Measurements from ENCODE around the gene MPC2.
"Not testable (repeated sequence)": the region's sequence is repeated elsewhere in the genome, so short reads cannot be mapped to it uniquely, and the experiment has no call there.

MPC2 gene

GRCh38 chr1:167899253-167899681, 37.6 kb downstream of the MPC2 start:
- Histone ChIP-seq H3K4me3 (replicated peaks; ENCODE audit: low read depth, low read length) (no peak overlapping the region), H3K27me3 (replicated peaks; ENCODE audit: control insufficient read depth, insufficient read depth, low read length) (no peaks in the 10 kb centered on the region), H3K36me3 (ENCODE audit: control insufficient read depth, insufficient read depth, low read length) (no peaks in the 10 kb centered on the region)
- peak; percentile 48 for DNase-seq (ENCODE audit: extremely low read depth, insufficient read length)
- no peak for TF ChIP-seq CTCF (IDR thresholded peaks at IDR 0.05; ENCODE audit: insufficient read depth, low read length, poor library complexity, severe bottlenecking)

GRCh38 chr1:167898578-167899222, 38.2 kb downstream of the MPC2 start:
- no peak for DNase-seq (ENCODE audit: extremely low read depth, insufficient read length)
- Histone ChIP-seq H3K4me3 (replicated peaks; ENCODE audit: low read depth, low read length) (no peak overlapping the region), H3K36me3 (ENCODE audit: control insufficient read depth, insufficient read depth, low read length) (no peaks in the 10 kb centered on the region), H3K27me3 (replicated peaks; ENCODE audit: control insufficient read depth, insufficient read depth, low read length) (no peaks in the 10 kb centered on the region)
- TF ChIP-seq CTCF (IDR thresholded peaks at IDR 0.05; ENCODE audit: insufficient read depth, low read length, poor library complexity, severe bottlenecking): no peak

DNA sequence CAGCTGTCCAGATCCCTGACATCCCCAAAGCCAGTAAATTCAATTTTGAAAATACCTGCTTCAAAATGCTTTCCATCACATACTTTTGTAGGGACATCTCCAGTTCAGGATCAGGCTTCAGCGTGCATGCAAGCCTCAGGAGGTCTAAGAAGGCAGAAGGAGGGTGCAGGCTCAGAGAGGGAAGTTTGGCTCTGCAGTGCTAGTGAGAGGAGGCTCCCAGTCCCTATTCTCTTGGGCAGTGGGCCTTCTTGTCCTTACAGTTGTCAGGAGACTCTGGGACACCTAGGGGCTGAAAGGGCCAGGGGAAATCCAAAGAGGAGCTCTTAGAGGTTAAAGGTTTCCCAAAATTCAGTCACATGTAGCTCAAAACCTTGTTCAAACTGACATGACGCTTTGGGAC, 43.1 kb downstream of the MPC2 start:
- TF ChIP-seq CTCF (IDR thresholded peaks at IDR 0.05; ENCODE audit: insufficient read depth, low read length, poor library complexity, severe bottlenecking): no peak
- no peaks in the 10 kb centered on the region for H3K27me3 ChIP-seq (replicated peaks; ENCODE audit: control insufficient read depth, insufficient read depth, low read length)
- DNase-seq (ENCODE audit: extremely low read depth, insufficient read length): no peak

DNA sequence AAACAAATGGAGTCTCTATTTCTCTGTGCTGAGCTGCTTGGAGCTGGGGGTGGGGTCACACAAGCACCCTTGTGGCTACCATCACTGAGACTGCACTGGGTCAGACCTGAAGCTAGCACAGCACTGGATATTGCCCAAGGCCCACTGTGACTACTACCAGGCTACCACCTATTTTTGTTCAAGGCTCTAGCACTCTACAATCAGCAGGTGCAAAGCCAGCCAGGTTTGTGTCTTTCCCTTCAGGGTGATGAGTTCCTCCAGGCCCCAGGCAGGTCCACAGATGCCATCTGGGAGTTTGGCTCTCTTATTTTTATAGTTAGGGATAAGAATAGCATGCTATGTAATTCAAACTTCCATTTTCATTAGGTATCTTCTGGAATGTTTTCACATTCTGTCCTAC, 46.5 kb downstream of the MPC2 start:
- H3K4me3 ChIP-seq (replicated peaks; ENCODE audit: low read depth, low read length): no peak overlapping the region
- DNase-seq (ENCODE audit: extremely low read depth, insufficient read length): no peak
- no peak for TF ChIP-seq CTCF (IDR thresholded peaks at IDR 0.05; ENCODE audit: insufficient read depth, low read length, poor library complexity, severe bottlenecking)
- H3K36me3 ChIP-seq (ENCODE audit: control insufficient read depth, insufficient read depth, low read length): no peaks in the 10 kb centered on the region
- no peaks in the 10 kb centered on the region for H3K27me3 ChIP-seq (replicated peaks; ENCODE audit: control insufficient read depth, insufficient read depth, low read length)

More for the DNA sequence above, 43.1 kb downstream of the MPC2 start:
- Histone ChIP-seq H3K36me3 (ENCODE audit: control insufficient read depth, insufficient read depth, low read length) (no peaks in the 10 kb centered on the region), H3K4me3 (replicated peaks; ENCODE audit: low read depth, low read length) (no peak overlapping the region)

DNA sequence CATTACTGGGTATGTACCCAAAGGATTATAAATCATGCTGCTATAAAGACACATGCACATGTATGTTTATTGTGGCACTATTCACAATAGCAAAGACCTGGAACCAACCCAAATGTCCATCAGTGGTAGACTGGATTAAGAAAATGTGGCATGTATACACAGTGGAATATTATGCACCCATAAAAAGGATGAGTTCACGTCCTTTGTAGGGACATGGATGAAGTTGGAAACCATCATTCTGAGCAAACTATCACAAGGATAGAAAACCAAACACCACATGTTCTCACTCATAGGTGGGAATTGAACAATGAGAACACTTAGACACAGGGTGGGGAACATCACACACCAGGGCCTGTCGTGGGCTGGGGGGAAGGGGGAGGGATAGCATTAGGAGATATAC, 49.7 kb downstream of the MPC2 start:
- not testable (repeated sequence) for H3K36me3 ChIP-seq (ENCODE audit: control insufficient read depth, insufficient read depth, low read length); H3K4me3 ChIP-seq (replicated peaks; ENCODE audit: low read depth, low read length); DNase-seq (ENCODE audit: extremely low read depth, insufficient read length); H3K27me3 ChIP-seq (replicated peaks; ENCODE audit: control insufficient read depth, insufficient read depth, low read length)

- no peak overlapping the region for H3K4me3 ChIP-seq (replicated peaks; ENCODE audit: low read depth, low read length)
- H3K27me3 ChIP-seq (replicated peaks; ENCODE audit: control insufficient read depth, insufficient read depth, low read length): no peaks in the 10 kb centered on the region
- no peaks in the 10 kb centered on the region for H3K36me3 ChIP-seq (ENCODE audit: control insufficient read depth, insufficient read depth, low read length)
Observed at GRCh38 chr1:167882376-167882775, 54.5 kb downstream of the MPC2 start.

More at GRCh38 chr1:167882376-167882775, 54.5 kb downstream of the MPC2 start:
- TF ChIP-seq CTCF (IDR thresholded peaks at IDR 0.05; ENCODE audit: insufficient read depth, low read length, poor library complexity, severe bottlenecking): no peak
- no peak for DNase-seq (ENCODE audit: extremely low read depth, insufficient read length)

Data from GM06990 (cell line).